Measurements from ENCODE around the gene MSLN.
A peak's percentile ranks its signal among the peaks of the same experiment; 100 is the strongest.

MSLN gene

GRCh38 chr16:719815-720446 lies 40.6 kb upstream of the MSLN start:
- H3F3A ChIP-seq (ENCODE audit: insufficient read depth, low read length): no peaks in the 10 kb centered on the region
- H3K9me3 ChIP-seq (ENCODE audit: low read length): no peaks in the 10 kb centered on the region
- peak overlapping the region; percentile 93 for H3K4me2 ChIP-seq (ENCODE audit: low read length)
- H3K4me3 ChIP-seq (ENCODE audit: low read depth, low read length, poor library complexity, severe bottlenecking): peak overlapping the region; percentile 89
- H3K36me3 ChIP-seq (ENCODE audit: insufficient read depth, low read length): peaks cover 8% of the 10 kb centered on the region
- peaks cover 12% of the 10 kb centered on the region for H3K27me3 ChIP-seq (ENCODE audit: insufficient read depth, low read length)
- H3K79me2 ChIP-seq (ENCODE audit: insufficient read depth, low read length): no peaks in the 10 kb centered on the region
- H4K20me1 ChIP-seq (ENCODE audit: insufficient read depth, low read length): no peaks in the 10 kb centered on the region
- no peaks in the 10 kb centered on the region for H3K9me2 ChIP-seq (ENCODE audit: low read depth, low read length)
- H3K27ac ChIP-seq (ENCODE audit: low read depth, low read length, poor library complexity, severe bottlenecking): no peak overlapping the region
- peaks cover 36% of the 10 kb centered on the region for H3K4me1 ChIP-seq (ENCODE audit: insufficient read depth, low read length, severe bottlenecking)
- TF ChIP-seq CTCF (IDR thresholded peaks at IDR 0.05; ENCODE audit: low read length) (peak; percentile 6; the same call in 1 of the 2 replicates), EZH2 (IDR thresholded peaks at IDR 0.05; ENCODE audit: borderline replicate concordance, low read length) (no peak)
- H3K9ac ChIP-seq (ENCODE audit: low read length): peak overlapping the region; percentile 93
- H2AFZ ChIP-seq (ENCODE audit: low read length): no peak overlapping the region

GRCh38 chr16:720447-720989 lies 40.0 kb upstream of the MSLN start:
- H3K9me3 ChIP-seq (ENCODE audit: low read length): no peaks in the 10 kb centered on the region
- peak overlapping the region; percentile 93 for H3K4me2 ChIP-seq (ENCODE audit: low read length)
- peak overlapping the region; percentile 89 for H3K4me3 ChIP-seq (ENCODE audit: low read depth, low read length, poor library complexity, severe bottlenecking)
- H3K36me3 ChIP-seq (ENCODE audit: insufficient read depth, low read length): peaks cover 8% of the 10 kb centered on the region
- no peak overlapping the region for H2AFZ ChIP-seq (ENCODE audit: low read length)
- no peaks in the 10 kb centered on the region for H3K79me2 ChIP-seq (ENCODE audit: insufficient read depth, low read length)
- peaks cover 31% of the 10 kb centered on the region for H3K4me1 ChIP-seq (ENCODE audit: insufficient read depth, low read length, severe bottlenecking)
- no peaks in the 10 kb centered on the region for H3K9me2 ChIP-seq (ENCODE audit: low read depth, low read length)
- peak overlapping the region; percentile 93 for H3K9ac ChIP-seq (ENCODE audit: low read length)
- H3K27me3 ChIP-seq (ENCODE audit: insufficient read depth, low read length): peaks cover 12% of the 10 kb centered on the region
- H3F3A ChIP-seq (ENCODE audit: insufficient read depth, low read length): no peaks in the 10 kb centered on the region
- no peaks in the 10 kb centered on the region for H4K20me1 ChIP-seq (ENCODE audit: insufficient read depth, low read length)
- TF ChIP-seq CTCF (IDR thresholded peaks at IDR 0.05; ENCODE audit: low read length) (peak; percentile 32; the same call in 1 of the 2 replicates), EZH2 (IDR thresholded peaks at IDR 0.05; ENCODE audit: borderline replicate concordance, low read length) (no peak)
- peak overlapping the region; percentile 68 for H3K27ac ChIP-seq (ENCODE audit: low read depth, low read length, poor library complexity, severe bottlenecking)

- Histone ChIP-seq H3K4me2 (ENCODE audit: low read length) (peak within 1 kb of the TSS; percentile 93), H4K20me1 (ENCODE audit: insufficient read depth, low read length) (no peaks in the 10 kb centered on the region), H3K9ac (ENCODE audit: low read length) (peak within 1 kb of the TSS; percentile 93), H3K79me2 (ENCODE audit: insufficient read depth, low read length) (no peaks in the 10 kb centered on the region), H3K27me3 (ENCODE audit: insufficient read depth, low read length) (peaks cover 9% of the 10 kb centered on the region), H2AFZ (ENCODE audit: low read length) (no peak within 1 kb of the TSS), H3K9me3 (ENCODE audit: low read length) (no peaks in the 10 kb centered on the region), H3K9me2 (ENCODE audit: low read depth, low read length) (no peaks in the 10 kb centered on the region), H3F3A (ENCODE audit: insufficient read depth, low read length) (peaks cover 2% of the 10 kb centered on the region; the same call in 1 of the 2 replicates), H3K36me3 (ENCODE audit: insufficient read depth, low read length) (peaks cover 8% of the 10 kb centered on the region), H3K4me1 (ENCODE audit: insufficient read depth, low read length, severe bottlenecking) (peaks cover 33% of the 10 kb centered on the region), H3K27ac (ENCODE audit: low read depth, low read length, poor library complexity, severe bottlenecking) (peak within 1 kb of the TSS; percentile 68), H3K4me3 (ENCODE audit: low read depth, low read length, poor library complexity, severe bottlenecking) (peak within 1 kb of the TSS; percentile 89)
- no peak for TF ChIP-seq CTCF (IDR thresholded peaks at IDR 0.05; ENCODE audit: low read length)
- TF ChIP-seq EZH2 (IDR thresholded peaks at IDR 0.05; ENCODE audit: borderline replicate concordance, low read length): no peak
Measured at GRCh38 chr16:720990-721764, 39.4 kb upstream of the MSLN start, which contains the start of gene ANTKMT. Gene ANTKMT, plus strand, starts transcription at chr16:721146. Its CDS starts 129 bp downstream, at chr16:721275.

Measured in OCI-LY1 (cell line).